ENCODE measurements around the gene PPP6C. TPM values are rescaled to one million over a fixed set of nuclear protein-coding genes. Genes with fewer than 3 reads are reported as not detected.
"Not testable (repeated sequence)": the region's sequence is repeated elsewhere in the genome, so short reads cannot be mapped to it uniquely, and the experiment has no call there.

The PPP6C gene
- total RNA-seq, 1 experiment from 2014 or later, result 40.7 TPM

- Mint-ChIP-seq H3K27me3 (ENCODE audit: insufficient read depth, unreplicated experiment) (no peaks in the 10 kb centered on the region), H3K36me3 (ENCODE audit: insufficient read depth, unreplicated experiment) (peaks cover 24% of the 10 kb centered on the region), H3K4me3 (ENCODE audit: unreplicated experiment) (no peak overlapping the region), H3K9me3 (ENCODE audit: unreplicated experiment) (no peaks in the 10 kb centered on the region), H3K27ac (ENCODE audit: low read depth, unreplicated experiment) (no peak overlapping the region), H3K4me1 (ENCODE audit: insufficient read depth, unreplicated experiment) (peaks cover 20% of the 10 kb centered on the region)
- intact Hi-C loops (cut with micrococcal nuclease), result no loop called here
- DNase-seq (ENCODE audit: unreplicated experiment), result no peak
- BruUV-seq (replicated peaks), result no TSS peak
- no peak for TF ChIP-seq CTCF (IDR thresholded peaks at IDR 0.05; ENCODE audit: unreplicated experiment)
- CTCF ChIA-PET, result no interaction called here
- POLR2A ChIA-PET, result interaction anchor here (0.7 kb wide), 1 partner anchor 26 kb away, joined by 3 read pairs; no protein-coding TSS in a partner anchor
Observed at GRCh38 chr9:125183561-125183960, 6.0 kb downstream of the PPP6C start.

GRCh38 chr9:125183054-125183453, 6.5 kb downstream of the PPP6C start:
- H3K4me1 Mint-ChIP-seq (ENCODE audit: insufficient read depth, unreplicated experiment), result peaks cover 20% of the 10 kb centered on the region
- DNase-seq (ENCODE audit: unreplicated experiment), result no peak
- BruUV-seq (replicated peaks), result no TSS peak
- no peaks in the 10 kb centered on the region for H3K27me3 Mint-ChIP-seq (ENCODE audit: insufficient read depth, unreplicated experiment)
- ChIA-PET CTCF (no interaction called here), POLR2A (interaction anchor here (0.7 to 0.8 kb wide), 2 partner anchors 19 to 26 kb away, joined by 3 read pairs; no protein-coding TSS in a partner anchor)
- no peak for TF ChIP-seq CTCF (IDR thresholded peaks at IDR 0.05; ENCODE audit: unreplicated experiment)
- no peaks in the 10 kb centered on the region for H3K9me3 Mint-ChIP-seq (ENCODE audit: unreplicated experiment)
- H3K27ac Mint-ChIP-seq (ENCODE audit: low read depth, unreplicated experiment), result no peak overlapping the region
- H3K4me3 Mint-ChIP-seq (ENCODE audit: unreplicated experiment), result no peak overlapping the region
- intact Hi-C loops (cut with micrococcal nuclease), result no loop called here
- peaks cover 26% of the 10 kb centered on the region for H3K36me3 Mint-ChIP-seq (ENCODE audit: insufficient read depth, unreplicated experiment)

- intact Hi-C loops (cut with micrococcal nuclease); H3K4me3 Mint-ChIP-seq (ENCODE audit: unreplicated experiment); H3K27me3 Mint-ChIP-seq (ENCODE audit: insufficient read depth, unreplicated experiment); H3K27ac Mint-ChIP-seq (ENCODE audit: low read depth, unreplicated experiment); H3K9me3 Mint-ChIP-seq (ENCODE audit: unreplicated experiment); BruUV-seq (replicated peaks); DNase-seq (ENCODE audit: unreplicated experiment): not testable (repeated sequence)
- Mint-ChIP-seq H3K4me1 (ENCODE audit: insufficient read depth, unreplicated experiment) (peaks cover 20% of the 10 kb centered on the region), H3K36me3 (ENCODE audit: insufficient read depth, unreplicated experiment) (peaks cover 18% of the 10 kb centered on the region)
- POLR2A ChIA-PET, result interaction anchor here (0.6 to 0.7 kb wide), 2 partner anchors 9 to 19 kb away, joined by 3 read pairs; no protein-coding TSS in a partner anchor
- CTCF ChIA-PET, result interaction anchor here (0.6 kb wide), 1 partner anchor 75 kb away, joined by 3 read pairs; no protein-coding TSS in a partner anchor
Observed at GRCh38 chr9:125181756-125182155, 7.8 kb downstream of the PPP6C start.

GRCh38 chr9:125180876-125181275, 8.7 kb downstream of the PPP6C start:
- no peaks in the 10 kb centered on the region for H3K27me3 Mint-ChIP-seq (ENCODE audit: insufficient read depth, unreplicated experiment)
- ChIA-PET POLR2A (no interaction called here), CTCF (interaction anchor here (0.8 kb wide), 1 partner anchor 328 kb away, joined by 3 read pairs; the partner anchor contains the start of gene WDR38)
- intact Hi-C loops (cut with micrococcal nuclease), result no loop called here
- H3K36me3 Mint-ChIP-seq (ENCODE audit: insufficient read depth, unreplicated experiment), result peaks cover 16% of the 10 kb centered on the region
- H3K4me1 Mint-ChIP-seq (ENCODE audit: insufficient read depth, unreplicated experiment), result peaks cover 23% of the 10 kb centered on the region
- BruUV-seq (replicated peaks), result no TSS peak
- H3K9me3 Mint-ChIP-seq (ENCODE audit: unreplicated experiment), result no peaks in the 10 kb centered on the region
- TF ChIP-seq CTCF (IDR thresholded peaks at IDR 0.05; ENCODE audit: unreplicated experiment), result no peak
- no peak overlapping the region for H3K4me3 Mint-ChIP-seq (ENCODE audit: unreplicated experiment)
- DNase-seq (ENCODE audit: unreplicated experiment), result no peak
- no peak overlapping the region for H3K27ac Mint-ChIP-seq (ENCODE audit: low read depth, unreplicated experiment)

GRCh38 chr9:125179776-125180175, 9.8 kb downstream of the PPP6C start:
- intact Hi-C loops (cut with micrococcal nuclease); H3K27ac Mint-ChIP-seq (ENCODE audit: low read depth, unreplicated experiment); CTCF ChIA-PET; H3K27me3 Mint-ChIP-seq (ENCODE audit: insufficient read depth, unreplicated experiment); DNase-seq (ENCODE audit: unreplicated experiment); H3K4me3 Mint-ChIP-seq (ENCODE audit: unreplicated experiment); BruUV-seq (replicated peaks); H3K9me3 Mint-ChIP-seq (ENCODE audit: unreplicated experiment): not testable (repeated sequence)
- H3K36me3 Mint-ChIP-seq (ENCODE audit: insufficient read depth, unreplicated experiment), result peaks cover 13% of the 10 kb centered on the region
- peaks cover 26% of the 10 kb centered on the region for H3K4me1 Mint-ChIP-seq (ENCODE audit: insufficient read depth, unreplicated experiment)
- POLR2A ChIA-PET, result interaction anchor here (1.7 kb wide), 1 partner anchor 9 kb away, joined by 6 read pairs; no protein-coding TSS in a partner anchor

All from MCF 10A (cell line).